Right ventricle myocardium inferior (tissue), 1 donor: ENCODE results near the gene HRH1. TPM values are rescaled to one million over a fixed set of nuclear protein-coding genes. Genes with fewer than 3 reads are reported as not detected.
A peak's percentile ranks its signal among the peaks of the same experiment; 100 is the strongest.
"Not testable (repeated sequence)": the region's sequence is repeated elsewhere in the genome, so short reads cannot be mapped to it uniquely, and the experiment has no call there.

Experiments used
- ATAC-seq: fragments of 200-7000 bp; cut with Tn5 transposase; one replicate; pipeline ENCODE4 v1.9.1; 2020; ENCODE audit warnings: mild to moderate bottlenecking, moderate library complexity
- DNase-seq: peaks from one replicate; pipeline ENCODE4 v3.0.0; 2021; ENCODE audit errors: missing footprints
- intact Hi-C: fragments of 100-400 bp; cut with DNase I; formaldehyde crosslinking; loops from one replicate; pipeline ENCODE4 v1.11.0; 2022
- long read RNA-seq: library from polyadenylated mRNA; unstranded; transcript quantifications from one replicate; pipeline ENCODE4 v2.0.0, GENCODE V29; 2021
- total RNA-seq: library from RNA; stranded (reverse); fragmentation: NEBNext Ultra II Directional; extraction: Animal tissue kit (Norgen Biotek cat#: 25700); gene quantifications from one replicate; pipeline ENCODE4 v1.2.1, GENCODE V29; 2021
- donor health status: DM: no; HTN: yes; CAD: no; lungs with severe emphysema.

The HRH1 gene
- total RNA-seq: 1.8 TPM
- long read RNA-seq: 0 reads

GRCh38 chr3:11154036-11154952, at the start of gene HRH1:
Gene HRH1, plus strand, starts transcription at chr3:11154493. Its CDS starts 104,545 bp downstream, at chr3:11259038.
- intact Hi-C loops: loop anchor here (5.0 kb wide), 1 partner anchor 183 kb away; no protein-coding TSS in a partner anchor
- ATAC-seq (no peak), DNase-seq (no peak)

DNA sequence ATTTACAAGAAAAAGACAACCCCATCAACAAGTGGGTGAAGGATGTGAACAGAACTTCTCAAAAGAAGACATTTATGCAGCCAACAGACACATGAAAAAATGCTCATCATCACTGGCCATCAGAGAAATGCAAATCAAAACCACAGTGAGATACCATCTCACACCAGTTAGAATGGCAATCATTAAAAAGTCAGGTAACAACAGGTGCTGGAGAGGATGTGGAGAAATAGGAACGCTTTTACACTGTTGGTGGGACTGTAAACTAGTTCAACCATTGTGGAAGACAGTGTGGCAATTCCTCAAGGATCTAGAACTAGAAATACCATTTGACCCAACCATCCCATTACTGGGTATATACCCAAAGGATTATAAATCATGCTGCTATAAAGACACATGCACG, 41.0 kb upstream of the HRH1 start:
- intact Hi-C loops, ATAC-seq: not testable (repeated sequence)

DNA sequence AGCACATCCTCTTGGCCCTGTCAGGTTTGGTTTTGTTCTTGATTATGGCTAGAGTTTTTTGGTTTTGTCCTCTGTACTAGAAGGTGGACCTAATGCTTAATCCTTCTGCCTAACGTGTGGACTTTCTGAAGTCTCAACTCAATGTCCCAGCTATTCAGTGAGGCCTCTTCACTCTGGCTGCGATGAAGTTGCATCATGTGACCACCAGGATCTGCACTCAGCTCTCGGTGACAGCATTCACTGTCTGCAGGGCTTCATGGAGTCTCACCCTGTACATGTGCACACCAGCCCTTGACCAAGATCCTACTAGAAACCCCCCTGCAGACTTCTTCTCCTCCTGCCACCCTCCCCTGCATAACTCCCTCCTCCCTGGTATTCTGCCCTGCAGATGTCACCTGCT, 38.7 kb upstream of the HRH1 start:
- no peak for ATAC-seq
- no peak for DNase-seq
- intact Hi-C loops: no loop called here

More for the DNA sequence above, 41.0 kb upstream of the HRH1 start:
- not testable (repeated sequence) for DNase-seq

- no peak for DNase-seq
- ATAC-seq: no peak
- intact Hi-C loops: no loop called here
Measured at GRCh38 chr3:11116336-11117059, 37.8 kb upstream of the HRH1 start.

GRCh38 chr3:11117591-11117990, 36.7 kb upstream of the HRH1 start:
- DNase-seq (no peak), ATAC-seq (no peak)
- intact Hi-C loops: no loop called here

- ATAC-seq (peak; percentile 28), DNase-seq (no peak)
- intact Hi-C loops: no loop called here
Measured at GRCh38 chr3:11118181-11118682, 36.1 kb upstream of the HRH1 start.

- intact Hi-C loops: no loop called here
- ATAC-seq: peak; percentile 13
Measured at GRCh38 chr3:11120091-11120805, 34.0 kb upstream of the HRH1 start.

GRCh38 chr3:11126653-11127052, 27.6 kb upstream of the HRH1 start:
- ATAC-seq (no peak), DNase-seq (no peak)
- intact Hi-C loops: no loop called here

More at GRCh38 chr3:11120091-11120805, 34.0 kb upstream of the HRH1 start:
- no peak for DNase-seq

DNA sequence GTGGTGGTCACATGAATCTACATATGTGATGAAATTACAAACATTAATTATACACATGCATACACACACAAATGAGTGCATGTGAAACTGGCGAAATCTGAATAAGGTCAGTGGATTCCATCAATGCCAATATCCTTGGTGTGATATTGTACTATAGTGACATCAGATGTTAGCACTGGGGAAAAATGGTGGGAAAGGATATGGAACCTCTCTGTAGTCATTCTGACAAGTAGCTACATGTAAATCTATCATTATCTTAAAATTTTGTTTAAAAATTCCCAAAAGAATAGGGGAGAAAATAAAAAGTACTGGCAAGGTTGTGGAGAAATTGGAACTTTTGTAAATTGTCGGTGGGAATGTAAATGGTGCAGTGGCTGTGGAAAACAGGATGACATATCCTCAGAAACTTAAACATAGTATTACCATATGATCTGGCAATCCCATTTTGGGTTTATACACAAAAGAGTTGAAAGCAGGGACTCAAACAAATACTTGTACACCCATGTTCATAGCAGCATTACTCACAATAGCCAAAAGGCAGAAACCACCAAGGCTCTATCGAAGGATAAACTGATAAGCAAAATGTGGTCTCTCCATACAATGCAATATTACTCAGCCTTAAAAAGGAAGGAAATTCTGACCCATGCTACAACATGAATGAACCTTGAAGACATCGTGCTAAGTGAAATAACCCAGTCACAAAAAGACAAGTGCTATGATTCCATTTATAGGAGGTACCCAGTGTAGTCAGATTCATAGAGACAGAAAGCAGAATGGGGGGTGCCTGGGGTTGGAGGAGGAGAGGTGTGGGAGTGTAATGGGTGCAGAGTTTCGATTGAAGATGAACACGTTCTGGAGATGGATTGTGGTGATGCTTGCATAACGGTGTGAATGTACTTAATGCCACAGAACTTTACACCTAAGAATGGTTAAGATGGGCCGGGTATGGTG, 25.3 kb upstream of the HRH1 start:
- DNase-seq (no peak), ATAC-seq (no peak)
- intact Hi-C loops: no loop called here

DNA sequence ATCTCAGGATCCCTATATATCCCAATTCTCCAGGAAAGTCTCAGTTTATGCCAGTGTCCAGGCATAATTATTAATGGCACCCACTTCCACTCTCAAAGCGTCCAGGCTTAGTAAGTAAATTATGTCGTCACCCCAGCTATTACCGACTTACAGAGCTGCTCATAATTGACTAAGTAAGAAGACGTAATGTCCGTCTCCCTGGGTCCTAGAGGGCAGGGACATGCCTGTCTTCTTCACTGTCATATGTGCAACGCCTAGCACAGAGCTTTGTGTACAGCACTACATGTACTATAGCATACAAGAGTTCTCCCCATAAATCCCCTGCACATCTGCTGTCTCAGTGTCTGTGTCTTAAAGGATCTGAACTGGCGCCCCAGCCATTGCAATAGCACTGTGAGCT, 23.9 kb upstream of the HRH1 start:
- DNase-seq: no peak
- no peak for ATAC-seq
- intact Hi-C loops: no loop called here

DNA sequence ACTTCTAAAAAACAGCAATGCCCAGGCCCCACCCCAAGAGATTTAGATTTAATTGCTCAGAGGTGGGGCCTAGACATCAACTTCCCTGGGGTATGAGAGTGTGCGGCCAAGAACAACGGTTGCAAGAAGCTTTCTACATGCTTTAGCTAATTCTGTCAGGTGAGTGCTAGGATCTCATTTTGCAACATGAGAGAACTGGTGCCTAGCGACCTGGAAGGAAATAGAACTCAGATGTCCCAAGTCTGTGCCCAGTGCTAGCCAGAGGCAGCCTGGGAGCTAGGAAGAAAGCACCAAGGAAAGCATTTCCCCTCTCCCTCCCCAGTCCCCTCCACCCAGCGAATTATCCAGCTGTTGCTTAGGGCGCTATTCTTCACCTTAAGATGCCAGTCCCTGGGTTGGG, 22.9 kb upstream of the HRH1 start:
- DNase-seq: no peak
- no peak for ATAC-seq
- intact Hi-C loops: no loop called here

DNA sequence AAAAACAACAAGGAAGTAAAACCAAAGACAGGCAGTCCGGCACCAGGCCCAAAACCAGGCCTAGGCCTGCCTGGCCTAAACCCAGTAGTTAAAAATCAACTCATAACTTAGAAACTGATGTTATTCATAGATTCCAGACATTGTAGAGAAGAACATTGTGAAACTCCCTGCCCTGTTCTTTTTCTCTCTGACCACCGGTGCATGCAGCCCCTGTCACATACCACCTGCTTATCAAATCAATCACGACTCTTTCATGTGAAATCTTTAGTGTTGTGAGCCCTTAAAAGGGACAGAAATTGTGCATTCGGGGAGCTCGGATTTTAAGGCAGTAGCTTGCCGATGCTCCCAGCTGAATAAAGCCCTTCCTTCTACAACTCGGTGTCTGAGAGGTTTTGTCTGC, 22.4 kb upstream of the HRH1 start:
- intact Hi-C loops, ATAC-seq, DNase-seq: not testable (repeated sequence)

DNA sequence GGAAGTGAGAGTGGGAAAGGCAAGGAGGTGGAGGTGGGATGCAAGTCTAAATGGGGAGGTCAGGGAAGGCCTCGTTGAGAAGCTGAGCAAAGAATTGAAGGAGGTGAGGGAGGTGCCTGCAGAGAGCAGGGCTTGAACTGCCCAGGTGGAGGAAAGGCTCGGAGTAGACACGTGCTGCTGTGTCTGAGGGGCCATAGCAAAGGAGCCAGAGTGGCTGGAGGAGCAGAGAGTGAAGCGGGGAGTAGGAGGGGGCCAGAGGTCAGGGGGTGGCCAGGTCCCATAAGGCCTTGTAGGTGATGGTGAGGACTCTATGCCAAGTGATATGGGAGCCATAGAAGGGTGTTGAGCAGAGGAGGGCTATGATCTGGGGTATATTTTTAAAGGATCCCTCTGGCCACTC, 21.4 kb upstream of the HRH1 start:
- intact Hi-C loops: no loop called here
- ATAC-seq (no peak), DNase-seq (no peak)

- ATAC-seq (no peak), DNase-seq (no peak)
- intact Hi-C loops: no loop called here
Measured at GRCh38 chr3:11134794-11135193, 19.5 kb upstream of the HRH1 start.

DNA sequence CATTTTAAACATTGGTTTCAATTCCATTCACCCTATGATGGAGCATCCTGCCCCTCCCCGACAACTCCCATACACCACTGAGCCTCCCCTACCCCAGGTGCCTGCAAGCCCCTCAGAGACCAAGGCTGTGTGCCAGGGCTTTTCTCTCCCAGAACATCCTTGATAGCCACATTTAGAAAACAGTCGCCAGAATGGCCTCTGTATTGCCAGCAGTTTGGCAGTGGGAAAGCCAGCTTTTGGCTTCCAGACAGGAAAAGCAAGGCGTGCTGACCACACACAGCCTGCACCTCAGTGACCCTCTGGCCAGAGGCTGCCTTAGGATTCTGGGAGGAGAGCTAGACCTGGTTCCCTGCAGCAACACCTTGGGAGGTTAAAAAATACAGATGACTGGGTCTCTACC, 18.2 kb upstream of the HRH1 start:
- DNase-seq (no peak), ATAC-seq (no peak)
- intact Hi-C loops: no loop called here

- intact Hi-C loops: no loop called here
- ATAC-seq (peak; percentile 33), DNase-seq (no peak)
Measured at GRCh38 chr3:11136830-11137626, 17.3 kb upstream of the HRH1 start.

DNA sequence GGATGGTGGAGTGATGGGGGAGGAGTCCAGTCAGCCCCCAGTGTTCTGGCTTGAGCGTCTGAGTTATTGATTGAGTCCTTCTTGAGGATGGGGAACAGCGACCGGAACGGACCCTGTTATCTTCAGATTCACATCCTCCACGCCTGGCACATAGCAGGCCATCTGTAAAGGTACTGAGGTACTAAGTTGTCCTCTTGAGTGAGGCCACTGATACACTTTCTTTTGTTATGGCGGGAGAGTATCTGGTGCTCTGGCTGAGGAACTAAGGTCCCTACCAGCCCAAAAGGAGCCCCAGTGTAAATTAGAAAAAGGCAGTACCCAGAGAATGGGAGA, 16.7 kb upstream of the HRH1 start:
- no peak for ATAC-seq
- intact Hi-C loops: no loop called here

More for the DNA sequence above, 16.7 kb upstream of the HRH1 start:
- no peak for DNase-seq
